Left ventricle myocardium inferior (tissue), 1 donor: Measurements from ENCODE around the gene IL2RA. TPM values are rescaled to one million over a fixed set of nuclear protein-coding genes. Genes with fewer than 3 reads are reported as not detected.

Experiments used
- DNase-seq: peaks from one replicate; pipeline ENCODE4 v3.0.0-alpha.2; 2020
- H3K27ac ChIP-seq: fragments of 200-600 bp; replicated peaks from 2 replicates; pipeline ENCODE4 v1.8.0; 2021
- H3K27me3 ChIP-seq: fragments of 200-600 bp; 2 replicates; pipeline ENCODE4 v1.8.0; 2021; ENCODE audit warnings: low read depth
- H3K36me3 ChIP-seq: fragments of 200-600 bp; 2 replicates; pipeline ENCODE4 v1.8.0; 2021
- H3K4me1 ChIP-seq: fragments of 200-600 bp; 2 replicates; pipeline ENCODE4 v1.8.0; 2021
- H3K4me3 ChIP-seq: fragments of 200-600 bp; 2 replicates; pipeline ENCODE4 v1.8.0; 2021; ENCODE audit warnings: mild to moderate bottlenecking, moderate library complexity
- H3K9me3 ChIP-seq: fragments of 200-600 bp; replicated peaks from 2 replicates; pipeline ENCODE4 v1.8.0; 2021
- CTCF ChIP-seq: fragments of 200-600 bp; IDR thresholded peaks from 2 replicates; pipeline ENCODE4 v1.8.0; 2021; ENCODE audit warnings: antibody characterized with exemption, mild to moderate bottlenecking, borderline replicate concordance
- intact Hi-C: fragments of 100-400 bp; cut with micrococcal nuclease; formaldehyde crosslinking; loops from one replicate; pipeline ENCODE4 v1.11.0; 2022
- total RNA-seq: library from RNA; stranded (reverse); fragmentation: NEBNext Ultra II Directional; extraction: Animal tissue kit (Norgen Biotek cat#: 25700); gene quantifications from one replicate; pipeline ENCODE4 v1.2.1, GENCODE V29; 2021
- donor health status: DM: no; HTN: yes; CAD: no; lungs with severe emphysema.

IL2RA gene
- total RNA-seq, 1 donor from 2014 or later = 2.3 TPM

- DNase-seq = no peak
- no peak overlapping the region for H3K4me3 ChIP-seq
- intact Hi-C loops = no loop called here
- H3K27ac ChIP-seq = no peak overlapping the region
- TF ChIP-seq CTCF = no peak
- H3K4me1 ChIP-seq = peaks cover 58% of the 10 kb centered on the region
- H3K9me3 ChIP-seq = no peaks in the 10 kb centered on the region
- no peaks in the 10 kb centered on the region for H3K27me3 ChIP-seq
- H3K36me3 ChIP-seq = peaks cover 49% of the 10 kb centered on the region
These were observed 34.9 kb upstream of the IL2RA start for GRCh38 chr10:6097063-6097462.

DNA sequence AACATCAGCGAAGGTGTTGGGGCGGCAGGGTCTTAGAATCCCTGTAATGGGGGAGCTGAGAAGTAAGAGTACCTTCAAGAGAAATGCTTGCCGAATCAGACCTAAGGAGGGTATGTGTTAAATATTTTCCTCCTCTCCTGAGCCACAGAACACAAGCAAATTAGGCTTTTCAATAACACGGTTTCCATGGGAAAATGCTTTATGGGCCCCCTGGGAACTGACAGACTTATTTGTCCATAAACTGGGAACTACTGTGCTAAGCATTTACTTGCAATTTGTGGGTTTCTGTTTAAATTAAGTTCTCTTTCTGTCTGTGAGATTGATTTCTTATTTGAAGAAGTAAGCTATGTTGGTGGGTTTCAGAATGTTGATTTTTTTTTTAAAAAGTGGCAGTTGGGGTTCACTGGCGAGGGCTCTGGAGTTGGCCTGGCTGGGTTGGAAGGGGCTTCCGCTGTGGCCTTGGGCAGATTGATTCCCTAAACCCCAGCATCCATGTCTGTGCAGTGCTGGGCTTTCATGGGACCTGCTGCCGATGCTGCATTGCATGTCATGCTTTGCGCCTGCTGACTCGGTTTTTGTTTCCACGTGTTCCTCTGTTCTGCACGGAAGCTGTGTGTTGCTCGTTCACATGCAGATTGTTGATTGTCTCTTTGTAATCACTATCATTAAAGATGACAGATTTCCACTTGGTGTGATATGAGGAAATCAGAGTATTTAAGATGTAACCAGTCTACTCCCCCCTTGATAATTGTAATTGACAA lies 33.8 kb upstream of the IL2RA start:
- Histone ChIP-seq H3K27ac (no peak overlapping the region), H3K4me1 (peaks cover 68% of the 10 kb centered on the region), H3K9me3 (no peaks in the 10 kb centered on the region), H3K27me3 (no peaks in the 10 kb centered on the region), H3K36me3 (peaks cover 38% of the 10 kb centered on the region), H3K4me3 (no peak overlapping the region)
- intact Hi-C loops = no loop called here
- DNase-seq = no peak
- no peak for TF ChIP-seq CTCF

- Histone ChIP-seq H3K9me3 (no peaks in the 10 kb centered on the region), H3K4me1 (peaks cover 96% of the 10 kb centered on the region), H3K36me3 (peaks cover 11% of the 10 kb centered on the region), H3K27ac (peak overlapping the region; percentile 97), H3K27me3 (no peaks in the 10 kb centered on the region), H3K4me3 (no peak overlapping the region)
- no peak for DNase-seq
- TF ChIP-seq CTCF = no peak
- intact Hi-C loops = no loop called here
These were observed 30.6 kb upstream of the IL2RA start for GRCh38 chr10:6092731-6093130.

GRCh38 chr10:6091630-6092029 lies 29.5 kb upstream of the IL2RA start:
- no peak for DNase-seq
- Histone ChIP-seq H3K36me3 (no peaks in the 10 kb centered on the region), H3K27me3 (no peaks in the 10 kb centered on the region), H3K9me3 (no peaks in the 10 kb centered on the region), H3K27ac (peak overlapping the region; percentile 97), H3K4me3 (peak overlapping the region; percentile 98), H3K4me1 (peaks cover 95% of the 10 kb centered on the region)
- no peak for TF ChIP-seq CTCF
- intact Hi-C loops = no loop called here

DNA sequence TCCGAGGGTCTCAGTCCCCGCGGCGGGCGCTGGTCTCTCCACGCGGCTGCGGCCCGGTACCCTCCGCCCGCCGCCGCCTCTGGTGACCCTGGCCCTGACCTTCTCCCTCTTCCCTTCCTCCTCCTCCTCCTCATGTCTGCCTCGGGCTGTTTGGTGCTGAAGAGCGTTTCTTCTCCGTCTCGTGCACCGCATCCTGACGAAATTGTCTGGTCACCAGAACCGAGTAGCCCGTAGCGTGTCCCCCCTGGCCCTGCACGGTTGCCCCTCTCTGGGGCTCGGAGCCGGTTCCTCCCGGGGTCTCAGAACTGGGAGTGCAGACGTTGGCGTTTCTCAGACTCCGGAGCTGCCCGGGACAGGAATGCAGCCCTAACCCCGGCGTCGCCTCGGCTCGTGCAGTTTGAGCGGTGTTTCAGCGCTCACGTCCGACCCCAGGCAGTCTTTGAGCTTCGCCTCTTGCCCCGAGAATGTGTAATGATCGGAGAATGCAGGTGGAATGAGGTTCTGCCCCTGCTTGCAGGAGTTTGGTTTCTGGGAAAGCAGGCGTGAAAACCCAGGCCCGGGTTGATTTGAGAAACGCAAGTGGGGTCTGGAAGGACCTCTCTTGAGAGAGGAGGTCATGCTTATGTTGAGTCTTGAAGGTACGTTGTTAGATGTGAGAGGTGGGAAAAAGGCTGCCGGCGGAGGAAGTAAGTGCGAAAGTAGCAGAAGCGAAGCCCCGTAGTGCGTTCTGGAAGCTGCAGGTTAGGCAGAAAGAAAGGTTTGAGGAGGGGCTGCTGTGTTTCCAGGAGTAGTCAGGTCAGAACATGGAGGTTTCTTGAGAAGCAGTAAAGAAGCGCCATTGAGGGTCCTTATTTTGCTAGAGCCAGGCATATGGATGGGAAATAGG lies 27.4 kb upstream of the IL2RA start:
- H3K4me3 ChIP-seq = peak overlapping the region; percentile 98
- no peaks in the 10 kb centered on the region for H3K9me3 ChIP-seq
- H3K27ac ChIP-seq = peak overlapping the region; percentile 97
- no peaks in the 10 kb centered on the region for H3K27me3 ChIP-seq
- no peak for TF ChIP-seq CTCF
- H3K36me3 ChIP-seq = no peaks in the 10 kb centered on the region
- H3K4me1 ChIP-seq = peaks cover 84% of the 10 kb centered on the region
- intact Hi-C loops = loop anchor here (5.0 kb wide), 2 partner anchors 37 to 77 kb away; no protein-coding TSS in a partner anchor
- DNase-seq = no peak
